GM19099 (cell line): ENCODE results near the gene PLK3.

Source experiments
- POLR2A ChIP-seq: IDR thresholded peaks from 3 replicates; pipeline ENCODE4 v1.6.1; 2011; ENCODE audit warnings: low read depth; ENCODE audit not compliant: insufficient read length; ENCODE audit errors: extremely low read depth

PLK3 gene

GRCh38 chr1:44802306-44803061, 2.3 kb downstream of the PLK3 start:
- no peak for TF ChIP-seq POLR2A

DNA sequence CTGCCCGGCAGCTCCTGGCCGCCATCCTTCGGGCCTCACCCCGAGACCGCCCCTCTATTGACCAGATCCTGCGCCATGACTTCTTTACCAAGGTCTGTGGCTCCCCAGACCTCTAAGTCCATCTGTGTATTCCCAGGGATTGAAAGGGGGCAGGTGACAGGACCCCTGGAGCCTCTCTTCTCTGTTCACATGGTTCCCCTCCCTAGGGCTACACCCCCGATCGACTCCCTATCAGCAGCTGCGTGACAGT, 2.8 kb downstream of the PLK3 start:
- TF ChIP-seq POLR2A: no peak

DNA sequence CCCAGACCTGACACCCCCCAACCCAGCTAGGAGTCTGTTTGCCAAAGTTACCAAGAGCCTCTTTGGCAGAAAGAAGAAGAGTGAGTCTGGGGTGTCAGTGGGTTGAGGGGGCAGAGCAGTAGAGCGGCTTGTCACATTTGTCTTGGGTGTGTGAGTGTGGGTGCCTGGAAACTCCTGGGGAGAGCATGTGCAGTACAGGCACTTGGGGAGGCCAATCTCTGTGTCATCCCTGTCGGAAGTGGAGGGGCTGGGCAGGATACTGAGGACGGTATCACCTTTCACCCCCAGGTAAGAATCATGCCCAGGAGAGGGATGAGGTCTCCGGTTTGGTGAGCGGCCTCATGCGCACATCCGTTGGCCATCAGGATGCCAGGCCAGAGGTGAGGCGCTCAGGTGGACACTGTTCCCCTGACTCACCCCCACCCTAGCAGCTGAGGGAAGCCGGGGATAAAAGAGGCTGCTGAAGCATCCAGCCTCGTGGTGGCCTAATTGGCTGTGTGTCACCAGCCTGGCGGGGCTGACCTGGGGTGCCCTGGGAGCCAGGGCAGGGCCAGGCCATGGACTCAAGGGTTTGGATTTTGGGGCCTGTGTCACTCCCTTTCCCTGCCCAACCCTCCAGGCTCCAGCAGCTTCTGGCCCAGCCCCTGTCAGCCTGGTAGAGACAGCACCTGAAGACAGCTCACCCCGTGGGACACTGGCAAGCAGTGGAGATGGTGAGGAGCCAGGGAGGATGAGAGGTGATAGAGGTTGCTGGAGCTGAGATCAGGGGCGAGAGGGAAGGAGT, 3.3 kb downstream of the PLK3 start:
- TF ChIP-seq POLR2A: no peak

DNA sequence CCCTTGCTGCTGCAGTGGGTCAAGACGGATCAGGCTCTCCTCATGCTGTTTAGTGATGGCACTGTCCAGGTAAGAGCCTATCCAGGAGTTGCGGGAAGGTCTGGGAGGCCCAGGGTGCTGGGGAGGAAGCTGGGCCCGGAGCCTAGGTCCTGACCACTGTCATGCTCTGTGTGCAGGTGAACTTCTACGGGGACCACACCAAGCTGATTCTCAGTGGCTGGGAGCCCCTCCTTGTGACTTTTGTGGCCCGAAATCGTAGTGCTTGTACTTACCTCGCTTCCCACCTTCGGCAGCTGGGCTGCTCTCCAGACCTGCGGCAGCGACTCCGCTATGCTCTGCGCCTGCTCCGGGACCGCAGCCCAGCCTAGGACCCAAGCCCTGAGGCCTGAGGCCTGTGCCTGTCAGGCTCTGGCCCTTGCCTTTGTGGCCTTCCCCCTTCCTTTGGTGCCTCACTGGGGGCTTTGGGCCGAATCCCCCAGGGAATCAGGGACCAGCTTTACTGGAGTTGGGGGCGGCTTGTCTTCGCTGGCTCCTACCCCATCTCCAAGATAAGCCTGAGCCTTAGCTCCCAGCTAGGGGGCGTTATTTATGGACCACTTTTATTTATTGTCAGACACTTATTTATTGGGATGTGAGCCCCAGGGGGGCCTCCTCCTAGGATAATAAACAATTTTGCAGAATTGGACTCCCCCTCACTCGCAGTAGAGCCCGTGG, 5.3 kb downstream of the PLK3 start:
- no peak for TF ChIP-seq POLR2A

DNA sequence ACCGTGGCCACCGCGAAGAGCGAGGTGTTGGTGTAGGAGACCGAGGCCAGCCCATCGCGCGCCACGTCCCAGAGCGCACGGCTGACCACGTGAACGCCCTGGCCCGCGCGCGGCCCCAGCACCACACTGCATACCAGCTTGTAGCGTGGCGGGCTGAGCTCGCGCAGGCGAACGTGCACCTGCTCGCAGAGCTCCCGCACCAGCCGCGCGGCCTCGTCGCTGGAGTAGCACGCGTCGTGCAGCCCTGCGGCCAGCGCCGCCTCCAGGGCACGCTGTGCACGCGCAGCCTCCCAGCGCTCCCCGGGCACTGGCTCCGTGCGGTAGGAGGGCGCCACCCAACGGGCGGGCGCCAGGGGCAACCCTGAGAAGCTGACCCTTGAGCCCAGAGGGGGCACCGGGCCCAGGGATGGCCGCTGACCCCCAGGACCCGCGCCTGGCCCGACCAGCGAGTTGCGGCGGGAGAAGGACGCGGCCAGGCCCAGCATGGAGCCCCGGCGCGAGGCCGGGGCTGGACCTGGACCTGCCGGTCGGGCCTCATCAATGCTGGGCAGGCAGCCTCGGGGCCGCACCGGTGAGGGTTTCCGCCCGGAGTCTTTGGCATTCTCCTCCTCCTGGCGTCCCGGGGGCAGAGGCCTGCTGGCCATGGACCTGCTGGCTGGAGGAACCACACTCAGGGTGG, 6.0 kb downstream of the PLK3 start:
- no peak for TF ChIP-seq POLR2A

GRCh38 chr1:44806704-44807363, 6.7 kb downstream of the PLK3 start, which contains the start of gene DYNLT4:
TSS of gene DYNLT4 (minus strand) at chr1:44807351. CDS start at chr1:44806668, 683 bp downstream.
- TF ChIP-seq POLR2A: no peak

DNA sequence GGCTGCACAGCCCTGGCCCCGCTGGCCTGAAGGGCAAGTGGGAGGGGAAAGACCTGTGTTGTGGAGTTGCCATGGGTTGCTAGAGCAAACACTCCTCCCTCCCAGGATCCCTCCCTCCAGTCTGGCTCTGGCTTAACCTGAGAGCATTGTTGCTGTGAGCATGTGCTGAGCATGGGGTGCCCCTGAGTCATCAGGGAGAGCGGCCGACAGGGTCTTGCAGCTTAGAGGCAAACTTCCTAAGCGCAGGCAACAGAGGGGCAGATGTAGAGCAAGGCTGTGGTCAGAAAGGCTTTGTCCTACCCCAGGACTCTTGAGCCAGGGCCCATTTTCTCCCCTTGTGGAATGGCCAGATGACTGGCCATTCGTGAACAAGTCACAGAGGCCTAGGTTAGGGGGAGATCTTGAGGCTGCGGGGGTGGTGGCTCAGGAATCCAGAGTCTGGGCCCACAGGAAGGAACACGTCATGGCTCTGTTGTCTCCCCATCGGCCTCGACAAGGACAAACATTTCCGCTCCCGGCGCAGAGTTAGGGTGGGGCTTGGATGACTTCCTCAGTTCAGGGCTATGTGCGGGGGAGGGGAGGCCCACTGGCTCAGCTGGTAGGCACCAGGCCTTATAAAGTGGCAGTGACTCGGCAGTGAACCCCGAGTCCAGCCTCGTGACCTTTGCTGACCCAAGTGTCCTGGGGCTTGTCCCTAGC, 7.3 kb downstream of the PLK3 start:
- TF ChIP-seq POLR2A: peak; percentile 63

- TF ChIP-seq POLR2A: no peak
Measured at GRCh38 chr1:44808063-44808937, 8.1 kb downstream of the PLK3 start, which contains the start of gene BTBD19. TSS of gene BTBD19 (plus strand) at chr1:44808523. CDS start at chr1:44808821, 298 bp downstream.

DNA sequence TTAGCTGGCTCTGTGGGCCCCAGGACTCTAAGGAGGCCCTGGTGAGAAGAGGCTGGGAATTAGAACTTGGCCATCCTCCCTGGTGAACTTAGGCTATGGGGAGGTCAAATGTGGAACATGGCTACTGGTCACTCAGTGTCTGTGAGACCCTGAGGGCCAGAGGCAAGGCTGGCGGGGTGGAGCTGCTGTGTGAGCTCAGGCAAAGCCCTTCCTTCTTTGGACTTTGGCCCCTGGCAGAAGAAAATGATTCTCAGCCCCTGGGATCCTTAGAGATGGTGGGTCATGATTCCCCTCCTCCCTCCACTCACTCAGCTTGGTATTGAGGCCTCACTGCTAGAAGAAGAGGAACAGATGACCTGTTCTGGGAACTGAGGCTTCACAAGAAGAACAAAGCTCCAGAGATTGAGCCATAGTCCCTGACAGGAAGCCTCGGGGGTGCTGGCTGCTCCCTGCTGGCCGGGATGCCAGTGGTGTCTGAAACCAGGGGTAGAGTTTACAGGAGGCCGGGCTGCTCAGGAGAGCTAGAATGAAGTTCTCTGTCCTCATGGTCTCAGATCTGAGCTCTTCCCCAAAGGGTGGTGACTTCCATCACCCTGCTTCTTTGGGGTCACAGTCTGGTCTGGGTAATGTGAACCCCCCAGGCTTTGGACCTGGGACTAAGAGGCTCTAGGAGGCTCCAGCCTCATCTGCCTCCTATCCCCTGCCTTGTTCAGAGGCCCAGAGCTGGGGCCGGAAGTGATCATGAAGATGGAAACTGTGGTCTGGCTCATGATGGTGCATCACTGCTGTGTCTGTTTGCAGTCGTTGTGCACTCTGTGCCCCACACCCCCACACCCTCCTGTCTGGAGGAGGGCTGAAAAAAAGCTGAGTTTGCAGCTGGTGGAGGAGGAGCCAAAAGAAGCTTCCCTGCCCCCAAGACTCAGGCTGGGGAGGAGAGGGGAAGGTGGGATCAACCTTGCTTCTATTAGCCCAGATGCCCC, 9.1 kb downstream of the PLK3 start:
- peak; percentile 62 for TF ChIP-seq POLR2A

DNA sequence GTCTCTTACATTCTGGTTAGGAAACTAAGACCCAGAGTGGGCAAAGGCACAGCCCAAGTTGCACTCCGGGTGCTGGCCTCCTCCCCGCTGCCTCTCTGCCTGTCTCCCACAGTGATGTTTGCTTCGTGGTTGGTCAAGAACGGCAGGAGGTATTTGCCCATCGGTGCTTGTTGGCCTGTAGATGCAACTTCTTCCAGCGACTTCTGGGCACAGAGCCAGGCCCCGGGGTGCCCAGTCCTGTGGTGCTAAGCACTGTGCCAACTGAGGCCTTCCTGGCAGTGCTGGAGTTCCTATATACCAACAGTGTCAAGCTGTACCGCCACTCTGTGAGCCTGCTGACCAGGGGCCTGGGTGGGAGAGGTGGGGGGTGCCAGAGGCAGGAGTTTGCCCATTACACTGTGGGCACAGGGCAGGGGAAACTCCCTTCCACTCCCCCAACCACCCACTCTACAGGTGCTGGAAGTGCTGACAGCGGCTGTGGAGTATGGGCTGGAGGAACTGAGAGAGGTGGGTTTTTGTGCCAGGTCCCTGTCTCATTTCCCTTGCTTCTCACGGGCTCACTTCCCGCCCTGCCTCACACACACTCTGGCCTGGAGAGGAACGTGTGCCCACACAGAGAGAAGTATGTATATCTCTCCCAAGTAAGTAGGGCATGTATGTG, 10.1 kb downstream of the PLK3 start:
- no peak for TF ChIP-seq POLR2A

GRCh38 chr1:44811234-44811633, 11.1 kb downstream of the PLK3 start:
- TF ChIP-seq POLR2A: no peak
